OCI-LY7 (cell line): Measurements from ENCODE around the gene RTL10.

Experiments used
- EZH2phosphoT487 ChIP-seq: fragments of 200-600 bp; sonication (generic); IDR thresholded peaks from 2 replicates; pipeline ENCODE4 v1.6.1; 2018; ENCODE audit warnings: low read depth, borderline replicate concordance, mild to moderate bottlenecking, mixed run types, antibody characterized with exemption, low read length, moderate library complexity, mixed read lengths
- TF ChIP-seq, protein P1 (sequence below): fragments of 200-600 bp; sonication (generic); conservative IDR thresholded peaks from 2 replicates; pipeline ENCODE4 v1.5.1; 2014; ENCODE audit warnings: mild to moderate bottlenecking, antibody characterized with exemption, low read length, moderate library complexity, mixed read lengths

DNA sequence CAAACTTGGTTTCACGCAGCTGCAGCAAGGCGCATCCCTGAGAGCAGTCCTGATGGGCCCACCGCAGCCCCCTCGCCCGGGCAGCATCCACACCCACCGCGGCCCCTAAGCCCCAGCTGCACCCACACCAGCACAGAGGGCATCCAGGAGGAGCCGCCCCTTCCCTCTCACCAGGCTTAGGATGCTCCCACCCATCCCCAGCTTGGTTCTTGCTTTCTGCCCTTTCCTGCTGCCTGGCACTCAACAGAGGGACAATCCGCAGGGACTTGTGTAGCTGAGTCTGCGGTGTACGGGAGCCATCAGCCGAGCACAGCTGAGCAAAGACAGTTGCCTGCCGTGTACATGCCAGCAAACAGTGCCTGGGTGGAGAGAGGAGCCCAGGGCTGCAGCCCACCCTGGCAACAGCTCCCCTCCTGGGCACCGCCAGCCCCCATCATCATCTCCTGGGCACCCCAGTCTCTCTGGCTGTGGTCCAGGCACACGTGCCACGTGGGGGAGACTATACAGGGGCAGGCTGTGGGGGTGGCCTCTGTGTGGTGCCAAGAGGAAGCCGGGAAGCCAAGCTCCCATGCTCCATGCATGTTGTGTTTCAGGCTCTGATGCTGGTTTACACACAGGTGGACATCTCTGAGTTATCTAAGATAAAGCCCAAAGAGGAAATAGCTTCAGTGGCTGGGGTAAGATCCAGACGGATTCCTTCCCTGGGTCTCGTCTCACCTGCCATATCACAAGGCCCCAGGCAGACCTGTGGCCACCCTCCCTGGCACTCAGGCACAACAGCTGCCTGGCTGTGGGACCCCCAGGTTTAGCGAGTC is 36.0 kb upstream of the RTL10 start:
- TF ChIP-seq, protein P1, sequence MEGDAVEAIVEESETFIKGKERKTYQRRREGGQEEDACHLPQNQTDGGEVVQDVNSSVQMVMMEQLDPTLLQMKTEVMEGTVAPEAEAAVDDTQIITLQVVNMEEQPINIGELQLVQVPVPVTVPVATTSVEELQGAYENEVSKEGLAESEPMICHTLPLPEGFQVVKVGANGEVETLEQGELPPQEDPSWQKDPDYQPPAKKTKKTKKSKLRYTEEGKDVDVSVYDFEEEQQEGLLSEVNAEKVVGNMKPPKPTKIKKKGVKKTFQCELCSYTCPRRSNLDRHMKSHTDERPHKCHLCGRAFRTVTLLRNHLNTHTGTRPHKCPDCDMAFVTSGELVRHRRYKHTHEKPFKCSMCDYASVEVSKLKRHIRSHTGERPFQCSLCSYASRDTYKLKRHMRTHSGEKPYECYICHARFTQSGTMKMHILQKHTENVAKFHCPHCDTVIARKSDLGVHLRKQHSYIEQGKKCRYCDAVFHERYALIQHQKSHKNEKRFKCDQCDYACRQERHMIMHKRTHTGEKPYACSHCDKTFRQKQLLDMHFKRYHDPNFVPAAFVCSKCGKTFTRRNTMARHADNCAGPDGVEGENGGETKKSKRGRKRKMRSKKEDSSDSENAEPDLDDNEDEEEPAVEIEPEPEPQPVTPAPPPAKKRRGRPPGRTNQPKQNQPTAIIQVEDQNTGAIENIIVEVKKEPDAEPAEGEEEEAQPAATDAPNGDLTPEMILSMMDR: no peak
- no peak for TF ChIP-seq EZH2phosphoT487
